ENCODE results near the gene FUZ.

DNA sequence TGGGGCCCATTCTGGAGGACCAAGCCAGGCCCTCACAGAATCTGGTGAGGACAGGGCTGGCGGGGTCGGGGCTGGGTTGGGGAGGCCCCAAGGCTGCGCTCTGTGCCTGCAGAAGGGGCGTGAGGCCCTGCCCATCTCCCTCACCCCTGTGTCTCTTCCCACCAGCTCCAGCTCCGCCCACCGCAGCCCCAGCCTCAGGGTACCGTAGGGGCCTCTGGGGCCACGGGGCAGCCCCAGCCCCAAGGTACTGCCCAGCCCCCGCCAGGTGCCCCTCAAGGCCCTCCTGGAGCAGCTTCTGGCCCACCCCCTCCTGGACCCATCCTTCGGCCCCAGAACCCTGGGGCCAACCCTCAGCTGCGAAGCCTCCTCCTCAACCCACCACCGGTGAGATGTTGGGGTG lies 22.5 kb upstream of the FUZ start:
- TF ChIP-seq, protein P1, sequence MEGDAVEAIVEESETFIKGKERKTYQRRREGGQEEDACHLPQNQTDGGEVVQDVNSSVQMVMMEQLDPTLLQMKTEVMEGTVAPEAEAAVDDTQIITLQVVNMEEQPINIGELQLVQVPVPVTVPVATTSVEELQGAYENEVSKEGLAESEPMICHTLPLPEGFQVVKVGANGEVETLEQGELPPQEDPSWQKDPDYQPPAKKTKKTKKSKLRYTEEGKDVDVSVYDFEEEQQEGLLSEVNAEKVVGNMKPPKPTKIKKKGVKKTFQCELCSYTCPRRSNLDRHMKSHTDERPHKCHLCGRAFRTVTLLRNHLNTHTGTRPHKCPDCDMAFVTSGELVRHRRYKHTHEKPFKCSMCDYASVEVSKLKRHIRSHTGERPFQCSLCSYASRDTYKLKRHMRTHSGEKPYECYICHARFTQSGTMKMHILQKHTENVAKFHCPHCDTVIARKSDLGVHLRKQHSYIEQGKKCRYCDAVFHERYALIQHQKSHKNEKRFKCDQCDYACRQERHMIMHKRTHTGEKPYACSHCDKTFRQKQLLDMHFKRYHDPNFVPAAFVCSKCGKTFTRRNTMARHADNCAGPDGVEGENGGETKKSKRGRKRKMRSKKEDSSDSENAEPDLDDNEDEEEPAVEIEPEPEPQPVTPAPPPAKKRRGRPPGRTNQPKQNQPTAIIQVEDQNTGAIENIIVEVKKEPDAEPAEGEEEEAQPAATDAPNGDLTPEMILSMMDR (IDR thresholded peaks at IDR 0.05), result no peak
- no peak for TF ChIP-seq POLR2A (IDR thresholded peaks at IDR 0.05)

All from ovary (tissue), 3 donors.